ENCODE measurements around the gene PTDSS2. TPM values are rescaled to one million over a fixed set of nuclear protein-coding genes. Genes with fewer than 3 reads are reported as not detected.
"Not testable (repeated sequence)": the region's sequence is repeated elsewhere in the genome, so short reads cannot be mapped to it uniquely, and the experiment has no call there.

The PTDSS2 gene
- total RNA-seq, 1 experiment from 2014 or later, result 49.5 TPM

GRCh38 chr11:434496-434895 lies 15.6 kb upstream of the PTDSS2 start (continued):
- TF ChIP-seq STAT6 (CRISPR knock-in tag; conservative IDR thresholded peaks at IDR 0.05; ENCODE audit: low read depth) (no peak), IRF2 (CRISPR knock-in tag; IDR thresholded peaks at IDR 0.05; ENCODE audit: borderline replicate concordance, low read depth) (no peak)

GRCh38 chr11:434999-435740 lies 14.9 kb upstream of the PTDSS2 start:
- CTCF ChIA-PET; ATAC-seq; H3K4me3 Mint-ChIP-seq; H3K27me3 Mint-ChIP-seq (ENCODE audit: low read depth); H3K36me3 Mint-ChIP-seq; H3K27ac Mint-ChIP-seq; DNase-seq (ENCODE audit: low spot score); H3K9me3 Mint-ChIP-seq; H3K4me1 Mint-ChIP-seq: not testable (repeated sequence)
- POLR2A ChIA-PET, result interaction anchor here (0.6 kb wide), 2 partner anchors 15 to 689 kb away, joined by 3 to 5 read pairs; no protein-coding TSS in a partner anchor

- Mint-ChIP-seq H3K36me3 (peaks cover 7% of the 10 kb centered on the region; the same call in 1 of the 2 replicates), H3K27ac (no peak overlapping the region), H3K9me3 (peaks cover 9% of the 10 kb centered on the region), H3K27me3 (ENCODE audit: low read depth) (no peaks in the 10 kb centered on the region), H3K4me3 (no peak overlapping the region), H3K4me1 (peaks cover 4% of the 10 kb centered on the region)
- TF ChIP-seq ATF1 (CRISPR knock-in tag; IDR thresholded peaks at IDR 0.05), result no peak
- no peak for TF ChIP-seq KAT7 (CRISPR knock-in tag; IDR thresholded peaks at IDR 0.05; ENCODE audit: borderline replicate concordance)
- TF ChIP-seq ZNF219 (CRISPR knock-in tag; IDR thresholded peaks at IDR 0.05; ENCODE audit: borderline replicate concordance), result no peak
- no peak for TF ChIP-seq ZNF317 (CRISPR knock-in tag; IDR thresholded peaks at IDR 0.05; ENCODE audit: borderline replicate concordance, low read depth)
- no peak for TF ChIP-seq FOXP4 (CRISPR knock-in tag; IDR thresholded peaks at IDR 0.05)
- TF ChIP-seq HMGA2 (CRISPR knock-in tag; IDR thresholded peaks at IDR 0.05), result no peak
- no peak for TF ChIP-seq JAZF1 (CRISPR knock-in tag; IDR thresholded peaks at IDR 0.05)
- TF ChIP-seq NFYB (CRISPR knock-in tag; conservative IDR thresholded peaks at IDR 0.05; ENCODE audit: low read depth), result no peak
- no peak for TF ChIP-seq SMAD3 (CRISPR knock-in tag; IDR thresholded peaks at IDR 0.05; ENCODE audit: borderline replicate concordance)
- TF ChIP-seq MLX (CRISPR knock-in tag; IDR thresholded peaks at IDR 0.05), result no peak
- CTCF ChIA-PET, result no interaction called here
- POLR2A ChIA-PET, result interaction anchor here (0.6 to 0.7 kb wide), 2 partner anchors 69 to 614 kb away, joined by 3 to 4 read pairs; no protein-coding TSS in a partner anchor
- no peak for DNase-seq (ENCODE audit: low spot score)
- ATAC-seq, result no peak
These were observed 12.7 kb upstream of the PTDSS2 start for GRCh38 chr11:437228-437870.
